Right lobe of liver (tissue), 6 donors: ENCODE data around the gene CPM. TPM values are rescaled to one million over a fixed set of nuclear protein-coding genes. Genes with fewer than 3 reads are reported as not detected.
A peak's percentile ranks its signal among the peaks of the same experiment; 100 is the strongest.

ENCODE experiments used
- ATAC-seq, 4 donors: fragments of 200-7000 bp; cut with Tn5 transposase; one replicate each; pipeline ENCODE4 v1.9.1; 2020; ENCODE audit warnings: mild to moderate bottlenecking in 4 of 4, moderate library complexity in 4 of 4
- DNase-seq, 3 donors: peaks; one replicate each; pipeline ENCODE4 v3.0.0-alpha.2; 2020
- H3K27ac ChIP-seq, 3 donors: fragments of 200-600 bp; one replicate each; pipeline ENCODE4 v1.8.0; 2022
- H3K27me3 ChIP-seq, 2 donors: fragments of 200-600 bp; one replicate each; pipeline ENCODE4 v1.8.0; 2022
- H3K36me3 ChIP-seq, 4 donors: fragments of 200-600 bp; sonication (generic) in 1 of 4; one replicate each; pipeline versions ENCODE4 v1.5.1 to v1.8.0; 2017 to 2022; ENCODE audit warnings: control low read depth in 1 of 4
- H3K4me1 ChIP-seq, 4 donors: fragments of 200-600 bp; sonication (generic) in 1 of 4; one replicate each; pipeline versions ENCODE4 v1.5.1 to v1.8.0; 2017 to 2022; ENCODE audit warnings: control low read depth in 1 of 4
- H3K4me3 ChIP-seq, 3 donors: fragments of 200-600 bp; one replicate each; pipeline ENCODE4 v1.8.0; 2022
- H3K9me3 ChIP-seq, 4 donors: fragments of 200-600 bp; sonication (generic) in 1 of 4; one replicate each; pipeline versions ENCODE4 v1.5.1 to v1.8.0; 2017 to 2022; ENCODE audit warnings: control low read depth in 1 of 4
- CTCF ChIP-seq, 4 donors: fragments of 200-600 bp in 3 of 4; fragments of 450-650 bp in 1 of 4; IDR thresholded peaks; one replicate each; pipeline versions ENCODE4 v1.5.1 to v1.8.0; 2016 to 2022; ENCODE audit warnings: antibody characterized with exemption in 4 of 4, mild to moderate bottlenecking in 2 of 4
- POLR2A ChIP-seq: fragments of 450-650 bp; IDR thresholded peaks from one replicate; pipeline ENCODE4 v1.6.1; 2017; ENCODE audit warnings: antibody characterized with exemption, mild to moderate bottlenecking
- WGBS: methylation state at CpG from one replicate; pipeline ENCODE4 v1.1.6; 2018; ENCODE audit warnings: low coverage, low lambda C conversion rate; ENCODE audit not compliant: insufficient coverage; ENCODE audit errors: missing lambda C conversion rate; 5-methylcytosine and 5-hydroxymethylcytosine counted together
- intact Hi-C, 2 donors: fragments of 100-400 bp; cut with DNase I; formaldehyde crosslinking; loops; one replicate each; pipeline versions ENCODE4 v1.11.2 to v1.14.1; 2022
- total RNA-seq, 6 experiments: library from RNA; depleted of rRNA in 2 of 6; stranded (reverse); fragments of >200 nt in 2 of 6; fragmentation: NEBNext Ultra II Directional in 3 of 6; extraction: Animal tissue kit (Norgen Biotek cat#: 25700) in 3 of 6; gene quantifications; one replicate each; pipeline versions ENCODE4 v1.1.0 to v1.2.4, GENCODE V29; 2016 to 2023
- donor health status: DM: no; HTN: yes; CAD: no.
- donor health status: DM: no; HTN: no; CAD: no.
- donor health status: DM: no; HTN: no; CAD: no.
- donor health status: DM: no; HTN: yes; CAD: no.
- donor health status: DM: no; HTN: yes; CAD: no.

Gene CPM
- total RNA-seq, 6 experiments from 2014 or later: 34.6 to 91.6 (median 50.0) TPM

GRCh38 chr12:68975811-68976210 is 42.8 kb upstream of the CPM start:
- no peaks in the 10 kb centered on the region for H3K9me3 ChIP-seq
- H3K27me3 ChIP-seq: no peaks in the 10 kb centered on the region
- WGBS: 49% methylated on average over 3 of the region's 3 CpGs
- peaks cover 0 to 40% (median 14%) of the 10 kb centered on the region in 4 donors for H3K4me1 ChIP-seq
- no peak overlapping the region for H3K4me3 ChIP-seq
- no peak for DNase-seq
- no peaks in the 10 kb centered on the region for H3K36me3 ChIP-seq
- H3K27ac ChIP-seq: peak overlapping the region in 2 of 3 donors; percentile 46 to 75
- intact Hi-C loops: no loop called here
- TF ChIP-seq CTCF (IDR thresholded peaks at IDR 0.05) (no peak), POLR2A (no peak)
- no peak for ATAC-seq

- H3K4me1 ChIP-seq: peaks cover 0 to 34% (median 7%) of the 10 kb centered on the region in 4 donors
- no peaks in the 10 kb centered on the region for H3K27me3 ChIP-seq
- intact Hi-C loops: no loop called here
- WGBS: 10% methylated on average over 2 of the region's 2 CpGs
- no peak overlapping the region for H3K4me3 ChIP-seq
- DNase-seq (peak in 2 of 3 donors; percentile 48 to 87), ATAC-seq (peak; percentile 84 to 95 (median 88))
- no peaks in the 10 kb centered on the region for H3K36me3 ChIP-seq
- TF ChIP-seq CTCF (IDR thresholded peaks at IDR 0.05): no peak
- TF ChIP-seq POLR2A: peak; percentile 32
- H3K27ac ChIP-seq: peak overlapping the region; percentile 19 to 57 (median 26)
- no peaks in the 10 kb centered on the region for H3K9me3 ChIP-seq
Observed at GRCh38 chr12:68972595-68972994, 39.6 kb upstream of the CPM start.

- ATAC-seq (no peak), DNase-seq (no peak)
- 81% methylated on average over 8 of the region's 8 CpGs for WGBS
- Histone ChIP-seq H3K36me3 (no peaks in the 10 kb centered on the region), H3K27me3 (no peaks in the 10 kb centered on the region), H3K4me1 (peaks cover 0 to 24% (median 4%) of the 10 kb centered on the region in 4 donors), H3K27ac (peak overlapping the region in 1 of 3 donors; percentile 57), H3K9me3 (no peaks in the 10 kb centered on the region), H3K4me3 (no peak overlapping the region)
- intact Hi-C loops: no loop called here
- TF ChIP-seq POLR2A (no peak), CTCF (IDR thresholded peaks at IDR 0.05) (no peak)
Observed at GRCh38 chr12:68971404-68971803, 38.4 kb upstream of the CPM start.

GRCh38 chr12:68970951-68971350 is 38.0 kb upstream of the CPM start:
- WGBS: 100% methylated on average over 1 of the region's 1 CpG
- DNase-seq: no peak
- ATAC-seq: no peak
- no peaks in the 10 kb centered on the region for H3K27me3 ChIP-seq
- no peak for TF ChIP-seq CTCF (IDR thresholded peaks at IDR 0.05)
- TF ChIP-seq POLR2A: no peak
- H3K36me3 ChIP-seq: no peaks in the 10 kb centered on the region
- peaks cover 0 to 19% (median 2%) of the 10 kb centered on the region in 4 donors for H3K4me1 ChIP-seq
- H3K4me3 ChIP-seq: no peak overlapping the region
- intact Hi-C loops: no loop called here
- H3K9me3 ChIP-seq: no peaks in the 10 kb centered on the region
- H3K27ac ChIP-seq: no peak overlapping the region

GRCh38 chr12:68970306-68970705 is 37.3 kb upstream of the CPM start:
- TF ChIP-seq POLR2A: no peak
- no peak for TF ChIP-seq CTCF (IDR thresholded peaks at IDR 0.05)
- H3K27ac ChIP-seq: no peak overlapping the region
- no peaks in the 10 kb centered on the region for H3K36me3 ChIP-seq
- no peak for DNase-seq
- no peak overlapping the region for H3K4me3 ChIP-seq
- intact Hi-C loops: no loop called here
- H3K27me3 ChIP-seq: no peaks in the 10 kb centered on the region
- no peak for ATAC-seq
- peaks cover 0 to 13% (median 0%) of the 10 kb centered on the region in 4 donors for H3K4me1 ChIP-seq
- no peaks in the 10 kb centered on the region for H3K9me3 ChIP-seq
